CD14-positive monocyte (primary cell): Measurements from ENCODE around the gene GNG10. TPM values are rescaled to one million over a fixed set of nuclear protein-coding genes. Genes with fewer than 3 reads are reported as not detected.

ENCODE experiments used
- DNase-seq, 3 donors: peaks; one replicate each; pipeline ENCODE4 v3.0.0-alpha.2; 2011 to 2022
- H2AFZ ChIP-seq: 2 replicates; pipeline ENCODE4 v1.6.0; 2012; ENCODE audit warnings: mild to moderate bottlenecking, low read depth, low read length, inconsistent platforms; ENCODE audit not compliant: insufficient read depth, poor library complexity, severe bottlenecking
- H3K27ac ChIP-seq, 2 donors: 1 replicate in 1 of 2; 2 replicates in 1 of 2; pipeline ENCODE4 v1.5.1; 2012 to 2013; ENCODE audit warnings: low read length in 2 of 2, control low read depth in 1 of 2, inconsistent platforms in 1 of 2, low read depth in 1 of 2, mild to moderate bottlenecking in 1 of 2
- H3K27me3 ChIP-seq, 2 donors: one replicate each; pipeline versions ENCODE4 v1.6.0 to v1.6.1; 2011 to 2013; ENCODE audit warnings: low read length in 2 of 2; ENCODE audit not compliant: control insufficient read depth in 2 of 2, insufficient read depth in 2 of 2
- H3K36me3 ChIP-seq, 2 donors: replicated peaks in 1 of 2; 1 replicate in 1 of 2; 2 replicates in 1 of 2; pipeline versions ENCODE4 v1.5.1 to v1.6.1; 2012 to 2013; ENCODE audit warnings: low read length in 2 of 2, control low read depth in 1 of 2, inconsistent platforms in 1 of 2, mild to moderate bottlenecking in 1 of 2; ENCODE audit not compliant: insufficient read depth in 2 of 2, control insufficient read depth in 1 of 2
- H3K4me1 ChIP-seq, 2 donors: 1 replicate in 1 of 2; 2 replicates in 1 of 2; pipeline versions ENCODE4 v1.5.1 to v1.6.1; 2012 to 2013; ENCODE audit warnings: low read length in 2 of 2, control low read depth in 1 of 2, inconsistent platforms in 1 of 2, mild to moderate bottlenecking in 1 of 2, moderate library complexity in 1 of 2; ENCODE audit not compliant: insufficient read depth in 2 of 2, control insufficient read depth in 1 of 2
- H3K4me2 ChIP-seq: replicated peaks from 2 replicates; pipeline ENCODE3; 2012; ENCODE audit warnings: low read length, moderate library complexity, mild to moderate bottlenecking; ENCODE audit not compliant: poor library complexity, severe bottlenecking; ENCODE audit errors: extremely low read depth
- H3K4me3 ChIP-seq, 3 experiments: fragments of 200-600 bp in 1 of 3; sonication (generic) in 1 of 3; replicated peaks in 1 of 3; 1 replicate in 2 of 3; 2 replicates in 1 of 3; pipeline ENCODE4 v1.5.1; 2011 to 2013; ENCODE audit warnings: low read length in 3 of 3, mild to moderate bottlenecking in 3 of 3, control low read depth in 2 of 3, low read depth in 2 of 3, inconsistent platforms in 1 of 3, moderate library complexity in 1 of 3
- H3K79me2 ChIP-seq: 2 replicates; pipeline ENCODE4 v1.6.0; 2012; ENCODE audit warnings: mild to moderate bottlenecking, control low read depth, inconsistent platforms, low read length, moderate library complexity; ENCODE audit not compliant: insufficient read depth
- H3K9ac ChIP-seq: 2 replicates; pipeline ENCODE4 v1.6.0; 2017; ENCODE audit warnings: low read length, mild to moderate bottlenecking; ENCODE audit not compliant: insufficient read depth, poor library complexity, severe bottlenecking
- H3K9me3 ChIP-seq, 2 donors: replicated peaks in 1 of 2; 1 replicate in 1 of 2; 2 replicates in 1 of 2; pipeline versions ENCODE4 v1.5.1 to v1.6.1; 2012 to 2013; ENCODE audit warnings: low read length in 2 of 2, control low read depth in 1 of 2; ENCODE audit not compliant: control insufficient read depth in 1 of 2, insufficient read depth in 1 of 2
- H4K20me1 ChIP-seq: 2 replicates; pipeline ENCODE4 v1.6.0; 2012; ENCODE audit warnings: mild to moderate bottlenecking, low read length, control low read depth, moderate library complexity; ENCODE audit not compliant: insufficient read depth
- H3K27ac Mint-ChIP-seq, 7 donors: one replicate each; pipeline ENCODE4 v1.8.0; 2020; ENCODE audit warnings: mild to moderate bottlenecking in 7 of 7, mixed read lengths in 7 of 7, moderate library complexity in 6 of 7, inconsistent platforms in 2 of 7
- H3K27me3 Mint-ChIP-seq, 3 donors: one replicate each; pipeline ENCODE4 v1.8.0; 2021 to 2022; ENCODE audit warnings: low read depth in 3 of 3, mild to moderate bottlenecking in 3 of 3, mixed read lengths in 3 of 3, moderate library complexity in 3 of 3, inconsistent platforms in 1 of 3
- H3K36me3 Mint-ChIP-seq, 2 donors: one replicate each; pipeline ENCODE4 v1.8.0; 2020; ENCODE audit warnings: mixed read lengths in 2 of 2, inconsistent platforms in 1 of 2, mild to moderate bottlenecking in 1 of 2
- H3K4me1 Mint-ChIP-seq: one replicate; pipeline ENCODE4 v1.8.0; 2020; ENCODE audit warnings: mild to moderate bottlenecking, mixed read lengths
- H3K4me3 Mint-ChIP-seq, 2 donors: one replicate each; pipeline ENCODE4 v1.8.0; 2020; ENCODE audit warnings: mild to moderate bottlenecking in 2 of 2, mixed read lengths in 2 of 2, moderate library complexity in 1 of 2
- H3K9me3 Mint-ChIP-seq, 7 donors: one replicate each; pipeline ENCODE4 v1.8.0; 2020 to 2022; ENCODE audit warnings: mixed read lengths in 7 of 7, mild to moderate bottlenecking in 6 of 7, moderate library complexity in 6 of 7, inconsistent platforms in 2 of 7
- WGBS: methylation state at CpG from one replicate; pipeline ENCODE4 v1.1.5; 2013; ENCODE audit warnings: missing lambda C conversion rate; ENCODE audit not compliant: insufficient coverage; 5-methylcytosine and 5-hydroxymethylcytosine counted together
- intact Hi-C, 2 donors: fragments of 100-400 bp; cut with micrococcal nuclease; formaldehyde crosslinking; loops; one replicate each; pipeline versions ENCODE4 v1.15.0 to v1.15.1; 2023
- polyA plus RNA-seq, 3 donors: library from polyadenylated mRNA; depleted of rRNA in 1 of 3; unstranded in 2 of 3; stranded (reverse) in 1 of 3; fragments of 300-500 nt in 2 of 3; fragments of >200 nt in 1 of 3; fragmentation: Illumina TruSeq in 2 of 3; gene quantifications; 1 replicate in 2 of 3; 2 replicates in 1 of 3; pipeline ENCODE4 v1.2.3, GENCODE V29; 2012 to 2021
- TF ChIP-seq, protein P1 (sequence below): fragments of 200-600 bp; IDR thresholded peaks from one replicate; pipeline ENCODE4 v1.8.0; 2022; ENCODE audit warnings: antibody characterized with exemption, mild to moderate bottlenecking

GNG10 gene
- polyA plus RNA-seq, 3 donors, result 42.9 to 84.1 (median 67.9) TPM

DNA sequence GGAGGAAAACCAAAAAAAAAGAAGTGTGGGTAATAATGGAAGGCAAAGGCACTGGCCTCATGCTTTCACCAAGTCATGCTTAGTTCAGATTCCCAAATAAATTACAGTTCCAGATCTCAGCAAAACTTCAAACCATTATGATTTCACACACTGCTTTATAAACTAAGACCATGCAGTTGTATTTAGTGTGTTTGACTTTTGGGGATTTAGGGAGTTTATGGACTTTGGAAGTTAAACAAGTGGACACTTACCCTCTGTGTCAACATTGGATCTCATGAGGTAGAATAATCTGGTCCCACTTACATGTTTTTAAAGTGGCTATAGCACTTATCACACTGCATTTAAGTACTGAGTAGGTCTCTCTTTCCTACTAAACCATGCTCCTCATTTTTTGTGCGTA, 26.5 kb upstream of the GNG10 start:
- Mint-ChIP-seq H3K27me3 (no peaks in the 10 kb centered on the region), H3K4me3 (no peak overlapping the region), H3K27ac (no peak overlapping the region), H3K9me3 (peaks cover 0 to 2% (median 0%) of the 10 kb centered on the region in 7 donors), H3K36me3 (peaks cover 5 to 6% of the 10 kb centered on the region in 2 donors), H3K4me1 (peaks cover 42% of the 10 kb centered on the region)
- no peak overlapping the region for H3K27ac ChIP-seq
- intact Hi-C loops, result loop anchor here in 1 of 2 donors (5.0 kb wide), 1 partner anchor 153 kb away; the partner anchor contains the start of gene ECPAS
- H3K4me2 ChIP-seq, result no peak overlapping the region
- TF ChIP-seq, protein P1, sequence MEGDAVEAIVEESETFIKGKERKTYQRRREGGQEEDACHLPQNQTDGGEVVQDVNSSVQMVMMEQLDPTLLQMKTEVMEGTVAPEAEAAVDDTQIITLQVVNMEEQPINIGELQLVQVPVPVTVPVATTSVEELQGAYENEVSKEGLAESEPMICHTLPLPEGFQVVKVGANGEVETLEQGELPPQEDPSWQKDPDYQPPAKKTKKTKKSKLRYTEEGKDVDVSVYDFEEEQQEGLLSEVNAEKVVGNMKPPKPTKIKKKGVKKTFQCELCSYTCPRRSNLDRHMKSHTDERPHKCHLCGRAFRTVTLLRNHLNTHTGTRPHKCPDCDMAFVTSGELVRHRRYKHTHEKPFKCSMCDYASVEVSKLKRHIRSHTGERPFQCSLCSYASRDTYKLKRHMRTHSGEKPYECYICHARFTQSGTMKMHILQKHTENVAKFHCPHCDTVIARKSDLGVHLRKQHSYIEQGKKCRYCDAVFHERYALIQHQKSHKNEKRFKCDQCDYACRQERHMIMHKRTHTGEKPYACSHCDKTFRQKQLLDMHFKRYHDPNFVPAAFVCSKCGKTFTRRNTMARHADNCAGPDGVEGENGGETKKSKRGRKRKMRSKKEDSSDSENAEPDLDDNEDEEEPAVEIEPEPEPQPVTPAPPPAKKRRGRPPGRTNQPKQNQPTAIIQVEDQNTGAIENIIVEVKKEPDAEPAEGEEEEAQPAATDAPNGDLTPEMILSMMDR, result no peak
- no CpG with 5 or more reads among the region's 1 CpG for WGBS
- H3K9ac ChIP-seq, result no peak overlapping the region
- peaks cover 27% of the 10 kb centered on the region for H4K20me1 ChIP-seq
- H3K4me1 ChIP-seq, result peaks cover 21 to 23% of the 10 kb centered on the region in 2 donors
- no peaks in the 10 kb centered on the region for H3K9me3 ChIP-seq
- no peak overlapping the region for H3K4me3 ChIP-seq
- no peak for DNase-seq
- no peaks in the 10 kb centered on the region for H3K27me3 ChIP-seq
- H2AFZ ChIP-seq, result no peak overlapping the region
- peaks cover 81% of the 10 kb centered on the region for H3K79me2 ChIP-seq
- no peaks in the 10 kb centered on the region for H3K36me3 ChIP-seq

DNA sequence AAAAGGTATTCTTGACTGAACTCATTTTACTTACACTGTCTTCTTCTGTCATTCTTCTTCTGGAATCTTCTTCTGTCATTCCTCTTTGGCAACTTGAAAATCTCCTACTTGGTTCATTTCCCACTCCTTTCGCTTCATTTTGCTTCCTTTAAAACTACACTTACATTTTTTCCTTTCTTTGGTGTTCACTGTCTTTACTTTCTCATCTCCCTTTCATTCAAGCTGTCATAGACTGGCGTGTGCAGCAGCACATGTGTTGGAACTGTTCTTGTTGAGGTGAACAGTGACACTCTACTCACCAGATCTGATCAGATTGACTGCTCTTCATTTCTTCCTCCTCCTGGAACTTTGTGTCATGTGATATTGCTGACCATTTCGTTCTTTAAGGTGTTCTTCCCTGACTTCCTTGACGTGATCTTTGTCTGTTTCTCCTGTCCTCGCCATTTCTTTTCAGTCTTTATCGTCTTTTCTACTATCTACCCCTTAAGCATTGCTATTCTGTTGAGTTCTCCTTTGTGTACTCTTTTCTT, 23.9 kb upstream of the GNG10 start:
- Histone ChIP-seq H3K36me3 (no peaks in the 10 kb centered on the region), H3K9me3 (no peaks in the 10 kb centered on the region), H3K9ac (no peak overlapping the region), H4K20me1 (peaks cover 27% of the 10 kb centered on the region), H3K4me3 (no peak overlapping the region), H3K4me2 (no peak overlapping the region), H3K27me3 (no peaks in the 10 kb centered on the region), H3K79me2 (peaks cover 68% of the 10 kb centered on the region), H2AFZ (no peak overlapping the region), H3K4me1 (peaks cover 2 to 5% of the 10 kb centered on the region in 2 donors), H3K27ac (no peak overlapping the region)
- Mint-ChIP-seq H3K27me3 (no peaks in the 10 kb centered on the region), H3K4me3 (no peak overlapping the region), H3K27ac (no peak overlapping the region), H3K9me3 (peaks cover 0 to 3% (median 0%) of the 10 kb centered on the region in 7 donors), H3K4me1 (peaks cover 27% of the 10 kb centered on the region), H3K36me3 (peaks cover 5 to 6% of the 10 kb centered on the region in 2 donors)
- TF ChIP-seq, protein P1, result no peak
- intact Hi-C loops, result no loop called here
- no peak for DNase-seq
- 94% methylated on average over 4 of the region's 6 CpGs for WGBS
